Fibroblast of skin of back (primary cell): ENCODE results near the gene ICE1.

Experiments used
- DNase-seq: peaks from one replicate; pipeline ENCODE4 v3.0.0-alpha.2; 2013

The ICE1 gene

DNA sequence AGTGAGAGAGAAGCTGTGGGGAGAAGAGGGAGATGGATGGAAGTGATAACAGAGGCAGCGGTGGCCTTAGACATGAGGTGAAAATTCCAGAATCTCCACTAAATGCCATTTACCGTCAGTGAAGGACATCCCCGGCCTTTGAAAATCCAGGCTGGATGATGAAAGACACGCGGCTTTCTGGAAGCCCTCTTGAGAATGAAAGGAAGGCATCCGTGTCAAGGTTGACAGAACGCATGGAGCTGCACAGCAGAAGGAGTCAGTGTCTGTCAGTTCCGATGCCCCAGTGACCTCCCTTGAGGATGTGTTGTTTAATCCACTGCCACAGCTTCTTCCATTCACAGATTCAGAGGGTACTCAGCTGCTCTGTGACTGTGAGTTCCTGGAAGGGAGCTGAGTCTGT lies 114.9 kb downstream of the ICE1 start:
- no peak for DNase-seq

DNA sequence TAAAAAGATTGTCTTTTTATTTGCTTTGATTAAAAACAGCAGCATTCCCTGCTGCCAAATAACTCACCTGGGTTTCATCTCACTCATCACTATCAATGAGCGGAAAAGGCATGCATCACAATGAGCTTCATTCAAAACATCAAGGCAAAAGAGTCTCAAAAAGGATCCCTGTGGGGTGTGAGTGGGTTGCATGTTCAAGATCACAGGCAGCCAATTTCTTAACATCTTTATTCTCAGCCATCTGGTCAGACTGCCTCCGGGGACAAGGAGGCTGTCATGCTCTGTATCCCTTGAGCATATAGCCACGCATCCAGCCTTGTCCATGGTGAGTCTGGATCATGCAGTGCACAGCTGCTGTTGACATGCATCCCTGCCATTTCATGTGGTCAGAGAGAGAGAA lies 117.1 kb downstream of the ICE1 start:
- DNase-seq = no peak
